HG03354 (cell line): ENCODE results near the gene KLC1.

Experiments used
- ATAC-seq: cut with Tn5 transposase; IDR thresholded peaks from one replicate; pipeline ENCODE4 v1.9.1; 2021; ENCODE audit warnings: mild to moderate bottlenecking; ENCODE audit not compliant: unreplicated experiment, poor library complexity, severe bottlenecking

Gene KLC1

DNA sequence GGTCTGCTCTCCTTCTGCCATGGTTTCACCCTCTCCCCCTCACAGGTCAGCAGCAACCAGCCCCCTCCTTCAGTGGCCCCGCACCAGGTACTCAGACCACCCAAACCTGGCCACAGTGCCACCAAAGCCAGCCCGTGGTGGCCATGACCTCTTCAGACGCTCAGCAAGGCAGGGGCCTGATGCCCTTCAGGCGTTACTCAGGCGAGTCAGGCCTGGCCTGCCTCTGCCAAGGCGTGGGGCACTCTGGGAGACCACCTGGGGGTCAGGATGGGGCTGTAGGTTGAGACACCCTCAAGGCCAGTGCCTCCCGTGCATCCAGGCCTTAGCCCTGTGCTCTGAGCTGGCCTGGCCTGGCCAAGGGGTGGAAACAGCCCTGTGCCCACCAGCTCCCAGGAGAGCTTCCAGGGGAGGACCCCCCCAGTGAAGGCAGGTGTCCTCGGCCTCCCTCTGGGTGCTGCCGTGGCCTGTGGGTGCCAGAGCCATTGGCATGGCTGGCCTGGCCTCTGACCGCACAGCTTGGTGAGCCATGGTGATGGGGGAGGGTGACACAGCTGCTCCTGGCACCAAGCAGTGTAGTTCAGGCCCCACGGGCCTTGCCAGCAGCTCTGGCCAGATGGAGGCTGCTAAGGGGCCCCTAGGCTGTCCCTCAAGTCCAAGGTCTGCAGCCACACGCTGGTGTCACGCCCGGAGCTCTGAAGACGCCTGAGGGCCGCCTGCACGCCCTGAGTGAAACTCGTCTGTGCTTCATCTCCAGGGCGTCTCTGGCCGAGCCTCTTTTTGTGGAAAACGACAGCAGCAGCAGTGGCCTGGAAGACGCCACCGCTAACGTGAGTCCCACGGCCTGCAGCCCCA, 71.1 kb downstream of the KLC1 start:
- no peak for ATAC-seq

DNA sequence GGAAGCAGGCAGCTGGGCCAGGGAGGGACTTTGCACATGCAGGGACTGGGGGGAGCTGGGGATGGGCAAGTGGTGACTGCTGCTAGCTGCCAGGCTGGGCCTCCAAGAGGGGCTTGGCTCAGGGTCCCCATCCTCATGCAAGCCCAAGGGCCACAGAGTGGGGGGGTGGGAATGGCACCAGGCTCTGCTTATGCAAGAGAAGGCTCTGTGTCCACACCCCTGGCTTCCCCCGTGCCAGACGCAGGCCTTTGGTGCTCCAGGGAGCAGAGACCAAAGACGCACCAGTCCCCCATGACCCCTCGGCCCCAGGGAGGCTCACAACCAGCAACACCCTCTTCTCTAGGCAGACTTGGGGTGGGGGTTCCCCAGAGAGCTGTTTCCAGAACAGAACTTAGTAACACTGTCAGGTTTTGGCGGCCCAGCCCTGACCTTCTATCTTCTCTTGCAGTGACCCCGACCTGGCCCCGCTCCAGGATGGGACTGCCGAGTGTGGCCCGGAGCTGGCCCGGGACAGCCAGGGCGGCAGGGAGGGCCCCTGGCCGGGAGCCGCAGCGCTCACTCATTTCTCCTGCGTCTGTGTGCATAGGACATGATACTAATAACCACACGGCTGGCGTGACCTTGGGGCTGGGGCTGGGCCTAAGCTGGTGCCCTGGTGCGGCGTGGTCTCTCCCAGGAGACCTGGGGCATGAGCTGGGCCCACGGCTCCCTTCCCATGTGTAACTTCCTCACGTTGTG, 71.9 kb downstream of the KLC1 start:
- ATAC-seq, result no peak

DNA sequence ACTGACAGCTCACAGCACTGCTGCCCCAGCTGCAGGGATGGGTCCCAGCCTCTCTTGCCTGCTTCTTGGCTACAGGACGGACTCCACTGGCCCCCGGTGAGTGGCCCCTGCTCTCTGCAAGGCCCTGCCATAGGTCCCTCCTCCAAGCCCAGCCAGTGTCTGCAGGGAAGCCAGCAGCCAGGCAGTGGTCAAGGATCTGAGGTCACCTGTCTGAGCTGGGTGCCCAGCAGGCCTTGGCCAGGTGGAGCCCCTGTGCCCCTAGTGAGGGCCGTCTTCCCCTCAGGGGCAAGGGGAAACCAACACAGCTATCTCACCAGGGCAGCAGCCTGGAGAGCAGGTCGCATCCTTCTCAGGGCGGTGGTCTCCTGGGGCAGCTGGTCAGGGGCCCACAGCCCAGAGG, 73.1 kb downstream of the KLC1 start:
- no peak for ATAC-seq

DNA sequence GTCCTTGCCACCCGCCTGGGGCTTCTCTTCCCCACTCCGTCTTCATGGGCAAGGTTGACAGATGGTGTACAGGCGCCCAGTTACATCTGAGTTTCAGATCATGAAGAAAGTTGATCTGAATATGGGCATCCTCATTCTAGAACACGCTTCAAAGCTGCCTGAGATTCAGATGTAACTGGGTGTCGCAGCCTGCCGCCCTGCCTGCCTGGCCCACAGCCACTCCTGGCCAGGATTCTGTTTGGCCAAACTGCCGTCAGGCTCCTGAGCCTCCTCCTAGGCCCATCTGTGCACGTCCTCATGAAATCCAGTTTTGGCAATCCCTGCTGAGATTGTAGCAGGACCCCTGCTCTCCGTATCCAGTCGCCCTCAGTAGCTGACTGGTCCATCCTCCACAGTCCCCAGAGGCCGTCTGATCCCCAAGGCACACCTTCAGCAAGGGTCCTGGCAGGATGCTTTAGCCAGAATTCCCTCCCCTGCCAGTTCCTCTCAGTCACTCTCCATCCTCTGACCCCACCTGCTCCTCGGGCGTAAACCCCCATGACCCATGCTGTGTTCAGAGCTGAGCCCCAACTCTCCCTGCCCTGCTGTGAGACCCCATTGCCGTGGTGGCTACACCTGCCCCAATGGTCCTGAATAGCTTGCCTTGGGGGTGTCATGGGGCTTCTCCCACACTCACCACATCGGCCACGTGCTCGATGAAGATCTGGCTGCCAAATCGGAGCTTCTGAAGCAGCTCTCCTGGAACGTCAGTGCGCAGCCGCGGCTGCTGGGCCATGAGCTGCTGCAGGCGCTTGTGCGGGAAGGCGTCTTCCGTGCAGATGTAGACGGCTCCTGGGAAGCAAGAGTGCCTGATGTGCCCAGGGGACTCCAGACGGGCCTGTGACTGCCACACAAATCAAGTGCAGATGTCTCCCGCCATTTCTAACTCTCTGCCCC, 73.8 kb downstream of the KLC1 start:
- no peak for ATAC-seq

DNA sequence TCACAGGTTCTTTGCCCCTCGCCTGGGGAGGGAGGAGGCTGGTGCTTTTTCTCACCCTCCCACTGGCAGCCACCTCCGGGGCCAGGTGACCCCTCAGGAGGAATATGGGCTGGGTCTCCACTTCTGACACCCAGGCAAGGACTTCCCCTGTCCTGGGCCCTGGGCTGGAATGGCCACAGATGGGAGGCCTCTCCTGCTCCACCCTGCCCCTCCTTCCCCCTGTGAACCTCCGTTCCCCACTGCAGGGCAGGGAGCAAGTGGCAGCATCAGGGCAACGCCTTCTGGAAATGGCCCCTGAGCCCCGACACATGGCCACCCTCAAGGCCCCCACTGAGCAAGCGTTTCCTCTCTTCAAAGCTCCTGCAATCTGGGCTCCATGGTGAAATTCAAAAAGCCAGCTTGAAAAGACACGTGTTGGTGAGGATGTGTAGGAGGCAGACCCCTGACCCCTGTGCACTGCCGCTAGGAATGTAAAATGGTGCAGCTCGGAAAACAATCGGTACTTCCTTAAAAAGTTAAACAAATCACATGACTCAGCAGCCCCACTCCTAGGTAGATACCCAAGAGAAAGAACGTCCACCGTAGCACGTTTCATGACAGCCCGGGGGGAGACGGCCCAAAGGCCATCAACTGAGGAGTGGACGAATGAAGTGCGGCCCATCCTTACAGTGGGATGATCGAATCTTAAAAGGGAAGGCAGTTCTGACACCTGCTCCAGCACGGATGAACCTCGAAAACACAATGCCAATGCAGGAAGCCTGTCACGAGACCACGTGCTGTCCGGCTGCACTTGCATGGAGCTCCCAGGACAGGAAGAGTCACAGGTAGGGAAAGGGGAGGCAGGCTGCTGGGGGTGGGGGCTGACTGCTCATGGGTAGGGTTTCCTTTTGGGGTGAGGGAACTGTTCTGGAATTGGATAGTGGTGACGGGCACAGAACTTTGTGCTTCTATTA, 74.7 kb downstream of the KLC1 start:
- no peak for ATAC-seq

DNA sequence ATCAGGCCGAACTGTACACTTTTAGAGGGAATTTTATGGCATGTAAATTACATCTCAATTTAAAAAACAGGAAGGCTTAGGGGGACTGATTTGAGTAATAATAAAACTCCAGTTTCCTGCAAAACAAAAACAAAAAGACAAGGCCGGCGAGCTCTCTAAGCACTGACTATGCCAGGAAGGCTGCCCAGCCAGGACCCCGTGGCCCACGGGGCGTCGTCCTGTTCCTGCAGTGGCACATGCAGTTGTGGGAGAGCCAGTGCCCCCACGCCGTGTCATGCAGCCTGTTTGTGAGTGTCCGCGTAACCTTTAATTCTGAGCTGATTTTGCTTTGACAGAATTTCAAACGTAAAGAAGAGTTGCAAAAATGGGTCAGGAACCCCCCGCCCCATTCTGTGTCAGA, 75.7 kb downstream of the KLC1 start:
- ATAC-seq, result no peak

DNA sequence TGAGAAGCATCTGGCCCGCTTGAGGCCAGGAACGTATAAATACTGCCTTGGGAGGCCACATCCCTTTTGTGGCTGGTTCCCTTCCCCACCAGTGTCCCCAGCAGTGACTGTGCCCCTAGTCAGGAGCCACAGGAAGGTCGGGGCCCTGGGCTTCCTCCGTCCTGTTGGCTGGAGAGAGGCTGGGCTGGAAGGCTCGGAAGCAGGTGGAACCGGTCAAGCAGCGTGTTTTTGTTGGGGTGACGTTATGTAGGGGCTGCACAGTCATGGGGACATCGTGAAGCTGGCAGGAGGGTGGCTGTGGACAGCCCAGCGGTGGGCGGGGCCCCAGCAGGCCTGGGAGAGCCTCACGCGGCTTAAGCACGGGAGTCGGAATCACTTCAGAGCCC, 76.1 kb downstream of the KLC1 start:
- ATAC-seq, result no peak

DNA sequence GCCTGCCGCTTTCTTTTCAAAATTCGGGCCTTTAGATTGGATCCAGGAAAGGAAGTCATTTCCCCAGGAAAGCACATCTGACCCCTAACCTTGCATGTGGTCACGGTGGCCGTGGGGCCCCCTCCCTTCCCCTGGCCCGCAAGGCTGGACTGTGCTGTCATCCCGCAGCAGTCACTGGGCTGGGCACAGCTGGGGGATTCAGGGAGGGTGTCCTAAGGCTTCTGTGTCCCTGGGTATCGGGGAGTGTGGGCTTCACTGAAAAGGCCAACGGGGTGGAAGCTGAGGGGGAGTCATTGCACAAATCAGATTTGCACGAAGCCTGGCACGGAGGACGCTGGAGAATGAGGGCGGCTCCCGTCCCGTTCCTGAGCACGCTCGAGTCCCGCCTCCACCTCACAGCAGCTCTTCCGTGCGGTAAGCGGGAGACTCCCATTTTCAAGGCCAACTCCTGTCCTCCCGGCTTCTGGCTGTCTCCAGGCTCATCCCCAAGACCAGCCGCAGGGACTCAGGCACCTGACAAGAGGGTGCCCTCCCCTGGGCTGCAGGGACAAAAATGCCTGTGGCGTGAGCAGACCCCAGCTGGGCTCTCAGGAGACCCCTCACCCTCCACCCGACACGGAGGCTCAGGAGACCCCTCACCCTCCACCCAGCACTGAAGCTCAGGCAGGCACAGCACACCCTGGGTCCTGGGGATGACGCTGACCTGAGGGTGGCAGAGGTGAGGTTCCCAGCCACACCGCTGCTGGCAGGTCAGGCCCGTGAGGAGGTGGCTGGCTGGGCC, 76.7 kb downstream of the KLC1 start:
- no peak for ATAC-seq

DNA sequence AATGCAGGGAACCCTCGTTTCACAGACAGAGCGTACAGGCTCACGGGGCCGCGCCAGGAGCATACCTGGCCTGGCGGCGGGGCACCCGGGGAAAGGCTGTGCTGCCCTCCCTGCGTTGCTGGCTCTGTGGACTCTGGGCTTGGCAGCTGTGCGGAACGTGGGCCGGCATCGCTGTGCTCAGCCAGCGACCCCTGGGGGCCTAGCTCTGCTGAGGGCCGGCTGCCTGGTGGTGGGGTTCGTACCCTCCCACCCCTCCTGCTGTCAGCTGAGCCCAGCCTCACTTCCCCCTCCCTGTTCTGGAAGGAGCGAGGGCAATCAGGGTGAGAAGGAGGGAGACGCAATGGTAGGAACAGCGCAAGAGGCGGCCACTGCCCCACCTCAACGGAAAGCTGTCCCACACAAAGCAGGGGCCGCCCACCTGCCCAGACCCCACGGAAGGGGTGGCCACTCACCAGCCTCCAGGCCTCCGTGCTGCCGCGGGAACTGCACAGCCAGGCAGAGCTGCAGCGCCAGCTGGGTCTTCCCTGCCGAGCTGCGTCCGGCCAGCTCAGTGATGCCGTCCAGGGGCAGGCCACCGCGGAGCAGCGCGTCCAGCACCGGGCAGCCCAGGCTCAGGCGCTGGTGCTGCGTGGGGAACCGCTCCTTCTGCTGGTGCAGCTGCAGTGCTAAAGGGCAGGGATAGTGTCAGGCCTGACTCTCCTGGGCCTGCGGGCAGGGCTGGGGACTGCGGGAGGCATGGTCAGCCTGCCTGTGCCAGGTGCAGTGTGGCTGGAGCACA, 77.7 kb downstream of the KLC1 start:
- no peak for ATAC-seq

DNA sequence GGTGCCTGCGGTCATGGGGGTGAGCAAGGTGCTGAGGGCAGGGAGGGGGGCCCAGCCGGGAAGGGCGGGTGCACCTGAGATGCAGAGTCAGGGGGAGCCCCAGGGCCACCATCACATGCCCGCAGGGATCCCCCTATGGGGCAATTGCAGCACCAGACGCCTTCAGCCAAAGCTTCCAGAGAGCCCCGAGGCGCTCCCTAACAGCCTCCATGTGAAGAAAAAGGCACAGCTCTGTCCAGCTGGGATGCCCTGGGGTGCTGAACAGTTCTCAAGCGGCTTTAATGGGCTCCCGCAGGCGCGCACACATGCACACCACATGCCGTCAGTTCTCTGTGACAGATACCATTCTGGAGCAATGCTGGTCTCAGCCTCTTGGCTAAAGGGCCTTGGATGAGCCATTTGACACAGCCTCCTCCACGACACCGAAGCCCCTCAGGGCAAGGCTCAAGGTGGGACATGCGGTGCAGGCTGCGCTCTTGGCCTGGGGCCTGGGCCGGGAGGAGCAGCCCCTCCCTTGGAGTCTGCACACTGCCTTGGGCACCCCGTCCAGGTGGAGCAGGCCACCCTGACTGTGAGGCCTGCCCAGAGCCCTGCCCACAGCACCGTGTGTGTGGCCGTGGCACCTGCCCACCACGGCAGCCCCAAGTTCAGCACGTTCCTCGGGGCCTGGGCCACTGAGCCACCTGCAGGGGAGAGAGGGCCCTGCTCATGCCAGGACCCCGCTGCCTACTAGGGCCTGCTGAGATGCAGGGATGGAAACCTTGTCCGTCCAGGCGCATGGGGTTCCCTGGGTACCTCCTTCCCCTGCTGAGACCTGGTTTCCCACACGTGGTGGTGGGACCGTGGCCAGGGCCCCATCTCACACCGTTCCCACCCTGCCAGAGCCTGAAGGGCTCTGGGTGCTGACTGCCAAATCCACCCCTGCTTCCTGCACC, 78.6 kb downstream of the KLC1 start:
- ATAC-seq, result no peak

DNA sequence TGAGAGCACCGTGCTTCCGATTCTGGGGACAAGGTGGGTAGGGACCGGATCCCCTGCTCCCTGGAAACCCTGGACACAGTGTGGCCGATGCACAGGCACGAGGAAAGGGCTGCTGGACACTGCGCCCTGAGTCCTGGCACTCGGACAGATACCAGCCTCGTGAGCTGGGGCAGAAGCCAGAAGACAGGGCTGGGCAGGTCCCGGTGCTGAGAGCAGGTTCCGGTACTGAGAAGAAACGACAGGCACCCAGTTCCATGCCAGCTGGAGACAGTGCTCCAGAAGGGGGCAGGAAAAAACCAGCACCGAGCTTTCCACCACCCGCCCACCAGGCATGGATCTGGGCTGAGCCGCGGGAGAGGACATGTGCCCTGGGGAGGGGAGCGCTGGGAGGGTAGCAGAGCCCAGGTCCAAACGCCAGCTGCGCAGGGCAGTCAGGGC, 79.8 kb downstream of the KLC1 start:
- no peak for ATAC-seq

DNA sequence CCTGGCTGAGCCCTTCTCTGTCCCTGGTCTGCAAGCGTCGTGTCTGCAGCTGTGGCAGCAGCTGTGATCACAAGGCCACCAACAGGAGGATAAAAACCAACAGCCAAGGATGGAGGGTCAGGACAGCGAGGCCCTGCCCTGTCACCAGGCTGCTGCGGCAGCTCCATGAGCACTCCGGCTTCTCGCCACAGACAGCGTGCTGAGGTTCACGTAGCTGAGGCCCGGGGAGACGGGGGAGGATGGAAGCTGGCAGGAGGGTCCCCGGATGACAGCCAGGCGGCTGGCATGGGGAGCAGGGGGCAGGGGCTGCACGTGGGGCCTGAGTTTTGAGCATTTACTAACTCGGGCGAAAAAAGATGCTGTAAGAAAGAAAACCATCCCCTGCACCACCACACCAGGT, 80.8 kb downstream of the KLC1 start:
- ATAC-seq, result no peak

DNA sequence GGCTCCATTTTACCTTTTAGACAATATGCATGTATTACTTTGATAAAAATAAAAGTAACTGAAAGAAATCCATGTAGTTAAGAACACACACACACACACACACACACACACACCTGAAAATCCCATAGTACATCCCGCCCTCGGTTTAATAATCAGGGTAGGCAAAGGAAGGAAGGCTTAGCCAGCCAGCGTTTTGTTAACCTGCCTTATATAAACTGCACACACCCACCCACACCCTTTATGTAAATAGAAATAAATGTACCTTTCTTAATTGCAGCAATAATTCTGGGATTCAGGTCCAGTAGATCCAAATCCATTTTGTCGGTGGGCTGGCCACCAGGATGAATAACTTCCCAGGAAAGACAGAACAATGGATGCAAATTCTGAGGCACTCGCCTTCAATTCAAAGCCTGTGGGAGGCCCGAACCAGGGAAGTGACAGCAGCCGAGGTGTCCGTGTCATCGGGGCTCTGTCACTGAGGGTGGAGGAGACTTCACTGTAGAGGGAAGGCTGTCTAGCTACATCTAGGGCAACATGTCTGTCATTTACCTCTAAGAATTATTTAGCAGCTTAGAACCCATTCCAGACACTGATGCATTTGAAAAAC, 81.9 kb downstream of the KLC1 start:
- ATAC-seq, result no peak

DNA sequence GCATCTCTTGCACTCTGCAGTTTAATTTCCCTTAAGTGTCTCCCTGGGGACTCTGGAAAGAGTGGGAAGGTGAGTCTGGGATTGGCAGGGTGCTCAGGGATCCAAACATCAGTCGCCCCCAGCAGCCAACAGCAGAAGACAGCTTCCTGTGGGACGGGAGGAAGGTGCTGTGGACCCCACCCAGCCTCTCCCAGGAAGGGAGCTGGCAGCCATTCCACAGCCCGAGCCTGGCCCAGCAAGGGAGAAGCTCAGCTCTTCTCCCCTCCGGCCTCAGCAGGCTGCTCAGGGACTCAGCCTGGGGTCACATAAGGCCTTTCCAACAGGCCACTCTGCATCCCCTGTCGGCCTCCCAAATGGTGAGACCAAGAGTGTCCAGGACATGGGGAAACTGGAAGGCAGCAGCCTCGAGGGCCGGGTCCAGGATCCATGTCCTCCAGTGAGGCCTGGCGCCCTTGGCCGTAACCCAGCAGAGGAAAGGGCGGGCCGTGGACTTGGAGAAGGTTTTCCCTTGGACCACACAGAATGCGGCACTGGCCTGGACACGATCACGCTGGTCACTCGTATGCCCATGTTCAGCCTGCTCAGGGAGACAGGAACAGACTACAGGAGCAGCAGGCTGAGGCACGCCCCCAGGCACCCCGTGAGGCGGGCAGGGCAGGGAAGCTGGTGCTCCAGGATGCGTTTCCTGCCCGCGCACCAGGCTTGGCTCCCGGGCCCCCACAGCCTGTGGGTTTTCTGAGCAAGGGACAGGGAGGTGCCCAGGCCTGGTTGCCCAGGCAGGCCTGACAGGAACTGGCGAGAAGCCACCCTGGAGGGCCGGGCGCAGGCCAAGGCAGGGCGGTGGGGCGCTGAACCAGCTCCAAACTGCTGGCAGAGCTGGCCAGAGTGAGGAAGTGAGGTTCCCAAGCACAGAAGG, 82.8 kb downstream of the KLC1 start:
- ATAC-seq, result no peak

DNA sequence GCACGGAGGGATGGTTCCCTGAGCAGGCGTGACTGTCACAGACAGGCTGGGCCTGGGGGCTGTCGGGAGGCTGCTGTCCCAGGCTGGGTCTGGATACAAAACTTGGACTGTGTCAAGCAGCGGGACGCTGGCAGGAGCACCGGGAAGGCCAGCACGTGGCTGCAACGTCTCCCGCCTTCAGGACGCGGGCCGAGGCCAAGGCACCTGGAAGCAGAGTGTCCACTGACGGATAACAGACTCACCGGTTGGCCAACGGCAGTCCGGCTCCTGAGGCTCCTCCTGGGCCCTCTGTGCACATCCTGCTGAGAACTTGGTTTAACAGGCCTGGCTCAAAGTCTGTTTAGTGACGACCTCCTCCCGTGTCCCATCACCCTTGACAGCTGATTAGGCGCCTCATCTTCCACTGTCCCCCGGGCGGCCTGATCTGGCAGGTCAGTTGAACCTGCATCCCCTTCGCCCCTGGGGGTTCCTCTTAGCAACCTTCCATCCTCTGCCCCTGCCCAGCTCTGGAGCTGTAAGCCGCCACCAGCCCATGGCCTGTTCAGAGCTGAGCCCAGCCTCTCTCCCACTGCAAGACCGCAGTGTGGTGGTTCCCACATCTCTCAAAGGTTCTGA, 83.7 kb downstream of the KLC1 start:
- ATAC-seq, result no peak
